ENCODE results near the gene LINGO1.

- no peak for TF ChIP-seq CTCF (IDR thresholded peaks at IDR 0.05)
- TF ChIP-seq EZH2 (IDR thresholded peaks at IDR 0.05; ENCODE audit: borderline replicate concordance, insufficient read depth, low read depth, low read length, poor library complexity, severe bottlenecking): no peak
These were observed 15.2 kb upstream of the LINGO1 start for GRCh38 chr15:77647961-77648360.

Data from B cell (primary cell).